Activated CD8-positive, alpha-beta memory T cell treated with anti-CD3 and anti-CD28 coated beads, Interleukin-2, amount 50 U/mL, for 24 hours (primary cell): ENCODE results near the gene SIRT7.

Experiments used
- DNase-seq: peaks from one replicate; pipeline ENCODE4 v3.0.0-alpha.2; 2020; ENCODE audit errors: extremely low read depth

Gene SIRT7

GRCh38 chr17:81865358-81865732, 52.6 kb downstream of the SIRT7 start:
- no peak for DNase-seq

GRCh38 chr17:81863833-81864768, 53.9 kb downstream of the SIRT7 start:
- DNase-seq: no peak

GRCh38 chr17:81863123-81863675, 54.8 kb downstream of the SIRT7 start:
- DNase-seq: no peak
